Psoas muscle (tissue), 8 donors: ENCODE results near the gene CFDP1. TPM values are rescaled to one million over a fixed set of nuclear protein-coding genes. Genes with fewer than 3 reads are reported as not detected.

Source experiments
- ATAC-seq, 4 donors: fragments of 200-7000 bp; cut with Tn5 transposase; one replicate each; pipeline ENCODE4 v1.9.1; 2020; ENCODE audit warnings: moderate library complexity in 3 of 4, mild to moderate bottlenecking in 2 of 4
- DNase-seq, 2 donors: peaks; one replicate each; pipeline ENCODE4 v3.0.0-alpha.2; 2020
- H3K27ac ChIP-seq: fragments of 200-600 bp; one replicate; pipeline ENCODE4 v1.8.0; 2022
- H3K27me3 ChIP-seq, 3 donors: fragments of 200-600 bp in 1 of 3; one replicate each; pipeline versions ENCODE4 v1.6.1 to v1.8.0; 2013 to 2022; ENCODE audit warnings: low read length in 2 of 3, mild to moderate bottlenecking in 2 of 3, moderate library complexity in 1 of 3; ENCODE audit not compliant: insufficient read depth in 3 of 3
- H3K36me3 ChIP-seq, 2 donors: fragments of 200-600 bp in 1 of 2; one replicate each; pipeline versions ENCODE4 v1.6.1 to v1.8.0; 2013 to 2022; ENCODE audit warnings: low read depth in 1 of 2, mild to moderate bottlenecking in 1 of 2, moderate library complexity in 1 of 2; ENCODE audit not compliant: insufficient read depth in 1 of 2
- H3K4me1 ChIP-seq: fragments of 200-600 bp; one replicate; pipeline ENCODE4 v1.8.0; 2022
- H3K4me3 ChIP-seq: fragments of 200-600 bp; one replicate; pipeline ENCODE4 v1.8.0; 2022; ENCODE audit warnings: mild to moderate bottlenecking
- H3K9me3 ChIP-seq: fragments of 200-600 bp; one replicate; pipeline ENCODE4 v1.8.0; 2022
- WGBS, 3 donors: extraction: QIAGEN DNeasy Blood & Tissue Kit; methylation state at CpG; one replicate each; pipeline versions ENCODE4 v1.1.6 to v1.1.7; 2013; 5-methylcytosine and 5-hydroxymethylcytosine counted together
- intact Hi-C, 2 donors: fragments of 100-400 bp; cut with DNase I; formaldehyde crosslinking; loops; one replicate each; pipeline versions ENCODE4 v1.11.0 to v1.14.2; 2022
- polyA plus RNA-seq, 3 donors: library from polyadenylated mRNA; stranded (reverse); fragments of 200-250 nt; gene quantifications; one replicate each; pipeline ENCODE4 v1.2.3, GENCODE V29; 2013
- total RNA-seq, 4 donors: library from RNA; stranded (reverse); fragmentation: NEBNext Ultra II Directional in 2 of 4; extraction: Animal tissue kit (Norgen Biotek cat#: 25700) in 2 of 4; gene quantifications; one replicate each; pipeline versions ENCODE4 v1.2.1 to v1.2.4, GENCODE V29; 2021 to 2023
- TF ChIP-seq, protein P1 (sequence below): fragments of 200-600 bp; IDR thresholded peaks from one replicate; pipeline ENCODE4 v1.8.0; 2022; ENCODE audit warnings: antibody characterized with exemption
- donor health status: healthy with polysubstance abuse.
- donor health status: DM: no; HTN: no; CAD: no; lungs with moderate emphysema.
- donor health status: Bipolar disorder and iron deficiency.
- donor health status: healthy.
- donor health status: DM: yes; HTN: yes; CAD: no.
- donor health status: DM: no; HTN: no; CAD: no.
- donor health status: DM: no; HTN: no; CAD: no.
- donor health status: DM: yes; HTN: yes; CAD: no.

The CFDP1 gene
- total and polyA plus RNA-seq, 7 donors, result 16.6 to 78.2 (median 21.9) TPM

DNA sequence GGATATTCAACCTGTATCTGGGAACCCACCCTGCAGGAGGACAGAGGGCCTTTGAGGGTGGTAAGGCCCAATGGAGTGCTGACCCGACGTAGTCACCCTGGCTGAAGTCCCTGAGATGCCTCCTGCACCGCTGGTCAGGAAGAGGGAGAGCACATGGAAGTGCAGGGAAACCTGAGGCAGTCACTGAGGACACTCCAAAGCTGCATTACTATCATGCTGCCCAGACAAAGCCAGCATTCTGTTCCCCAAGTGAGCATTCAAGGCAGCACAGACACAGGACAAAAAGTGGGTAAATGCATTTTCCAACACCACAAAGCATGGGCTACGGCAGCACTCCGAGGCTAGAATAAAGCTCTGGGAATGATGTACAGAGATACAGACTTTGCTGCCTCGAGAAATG lies 135.0 kb downstream of the CFDP1 start:
- no peak for DNase-seq
- TF ChIP-seq, protein P1, sequence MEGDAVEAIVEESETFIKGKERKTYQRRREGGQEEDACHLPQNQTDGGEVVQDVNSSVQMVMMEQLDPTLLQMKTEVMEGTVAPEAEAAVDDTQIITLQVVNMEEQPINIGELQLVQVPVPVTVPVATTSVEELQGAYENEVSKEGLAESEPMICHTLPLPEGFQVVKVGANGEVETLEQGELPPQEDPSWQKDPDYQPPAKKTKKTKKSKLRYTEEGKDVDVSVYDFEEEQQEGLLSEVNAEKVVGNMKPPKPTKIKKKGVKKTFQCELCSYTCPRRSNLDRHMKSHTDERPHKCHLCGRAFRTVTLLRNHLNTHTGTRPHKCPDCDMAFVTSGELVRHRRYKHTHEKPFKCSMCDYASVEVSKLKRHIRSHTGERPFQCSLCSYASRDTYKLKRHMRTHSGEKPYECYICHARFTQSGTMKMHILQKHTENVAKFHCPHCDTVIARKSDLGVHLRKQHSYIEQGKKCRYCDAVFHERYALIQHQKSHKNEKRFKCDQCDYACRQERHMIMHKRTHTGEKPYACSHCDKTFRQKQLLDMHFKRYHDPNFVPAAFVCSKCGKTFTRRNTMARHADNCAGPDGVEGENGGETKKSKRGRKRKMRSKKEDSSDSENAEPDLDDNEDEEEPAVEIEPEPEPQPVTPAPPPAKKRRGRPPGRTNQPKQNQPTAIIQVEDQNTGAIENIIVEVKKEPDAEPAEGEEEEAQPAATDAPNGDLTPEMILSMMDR, result no peak
- 81 to 86% (median 83%) methylated on average over 6 of the region's 6 CpGs for WGBS, 3 donors
- Histone ChIP-seq H3K4me3 (no peak overlapping the region), H3K36me3 (peaks cover 5 to 60% of the 10 kb centered on the region in 2 donors), H3K9me3 (no peaks in the 10 kb centered on the region), H3K27me3 (no peaks in the 10 kb centered on the region), H3K27ac (no peak overlapping the region), H3K4me1 (peaks cover 6% of the 10 kb centered on the region)
- ATAC-seq, result no peak
- intact Hi-C loops, result no loop called here

DNA sequence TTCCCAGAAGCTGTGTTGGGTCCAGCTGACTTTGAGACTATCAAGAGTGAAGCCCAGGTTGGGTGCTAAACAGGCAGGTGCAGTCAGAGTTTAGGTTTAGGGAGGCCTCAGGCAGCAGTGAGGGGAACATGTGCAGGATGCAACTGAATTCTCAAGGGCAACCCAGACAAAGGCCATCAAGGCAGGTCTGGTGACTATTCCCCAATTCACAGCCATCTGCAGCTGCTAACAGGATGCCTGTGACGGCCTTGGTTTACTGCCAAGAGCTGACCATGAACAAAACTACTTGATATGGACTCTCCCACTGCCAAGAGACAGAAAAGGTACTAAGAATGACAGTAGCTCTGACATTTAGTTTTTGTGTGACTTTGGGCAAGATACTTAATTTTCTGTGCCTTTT lies 136.7 kb downstream of the CFDP1 start:
- WGBS, 3 donors, result 25 to 44% (median 28%) methylated on average over 1 of the region's 1 CpG
- peak; percentile 63 to 82 (median 66) for ATAC-seq
- Histone ChIP-seq H3K4me3 (no peak overlapping the region), H3K36me3 (peaks cover 2 to 66% of the 10 kb centered on the region in 2 donors), H3K9me3 (no peaks in the 10 kb centered on the region), H3K27me3 (no peaks in the 10 kb centered on the region), H3K4me1 (peaks cover 6% of the 10 kb centered on the region), H3K27ac (peak overlapping the region; percentile 30)
- DNase-seq, result no peak
- TF ChIP-seq, protein P1, result no peak
- intact Hi-C loops, result no loop called here

DNA sequence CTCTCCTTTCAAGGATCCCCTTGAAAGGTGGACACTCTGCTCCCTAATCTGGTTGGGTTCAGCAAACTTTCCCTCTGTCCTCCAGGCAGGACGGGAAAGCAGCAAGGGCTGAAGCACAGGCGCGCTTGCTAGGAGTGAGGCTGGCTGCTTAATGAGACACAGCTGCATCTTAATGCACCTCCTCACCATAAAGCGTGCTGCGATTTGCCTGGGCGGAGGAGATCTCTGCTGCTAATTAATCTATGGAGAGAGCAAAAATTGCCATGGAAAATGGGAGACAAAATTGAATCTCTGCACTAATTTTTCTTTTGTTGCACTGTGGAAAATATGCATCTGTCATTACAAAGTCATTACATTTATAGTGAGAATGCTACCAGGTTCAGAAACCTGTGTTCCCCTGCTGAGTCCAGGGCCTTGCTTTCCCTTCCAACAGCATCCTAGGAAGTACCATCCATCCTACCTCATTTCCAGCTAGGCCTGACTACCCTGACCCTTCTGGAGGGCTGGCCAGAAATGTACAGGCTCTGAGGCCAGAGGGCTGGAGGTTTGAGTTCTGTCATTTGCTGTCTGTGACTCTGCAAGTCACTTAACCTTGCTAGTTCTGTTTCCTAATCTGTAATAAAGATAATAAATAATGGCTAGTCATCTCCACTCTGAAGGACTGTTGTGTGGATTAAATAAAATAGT lies 138.4 kb downstream of the CFDP1 start:
- no peaks in the 10 kb centered on the region for H3K27me3 ChIP-seq
- WGBS, 3 donors, result 90 to 95% (median 92%) methylated on average over 6 of the region's 6 CpGs
- ATAC-seq, result no peak
- peaks cover 0 to 56% of the 10 kb centered on the region in 2 donors for H3K36me3 ChIP-seq
- TF ChIP-seq, protein P1, result no peak
- H3K9me3 ChIP-seq, result no peaks in the 10 kb centered on the region
- DNase-seq, result no peak
- H3K4me3 ChIP-seq, result no peak overlapping the region
- H3K4me1 ChIP-seq, result peaks cover 6% of the 10 kb centered on the region
- H3K27ac ChIP-seq, result no peak overlapping the region
- intact Hi-C loops, result no loop called here

DNA sequence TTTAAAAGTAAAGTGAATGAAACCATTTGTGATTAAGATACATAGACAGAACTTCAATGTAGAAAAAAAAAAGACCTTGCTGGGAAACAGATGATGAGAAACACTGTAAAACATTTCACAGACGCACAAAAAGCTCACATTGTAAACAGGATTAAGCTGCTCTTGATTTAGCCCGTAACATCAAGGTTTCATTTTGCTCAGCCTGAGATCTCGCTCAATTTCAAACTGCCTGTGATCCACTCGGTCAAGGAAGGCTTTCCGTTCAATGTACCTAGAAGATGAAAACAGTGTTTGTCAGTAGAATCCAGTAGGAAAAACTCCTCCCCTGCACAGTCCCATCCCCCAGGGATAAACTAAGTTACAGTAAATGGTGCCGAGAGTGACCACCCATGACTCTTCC lies 139.5 kb downstream of the CFDP1 start:
- Histone ChIP-seq H3K4me3 (no peak overlapping the region), H3K4me1 (peaks cover 10% of the 10 kb centered on the region), H3K9me3 (no peaks in the 10 kb centered on the region), H3K36me3 (peaks cover 0 to 50% of the 10 kb centered on the region in 2 donors), H3K27ac (no peak overlapping the region), H3K27me3 (no peaks in the 10 kb centered on the region)
- intact Hi-C loops, result no loop called here
- DNase-seq, result no peak
- WGBS, 3 donors, result 91 to 97% (median 94%) methylated on average over 6 of the region's 6 CpGs
- no peak for ATAC-seq
- TF ChIP-seq, protein P1, result no peak

DNA sequence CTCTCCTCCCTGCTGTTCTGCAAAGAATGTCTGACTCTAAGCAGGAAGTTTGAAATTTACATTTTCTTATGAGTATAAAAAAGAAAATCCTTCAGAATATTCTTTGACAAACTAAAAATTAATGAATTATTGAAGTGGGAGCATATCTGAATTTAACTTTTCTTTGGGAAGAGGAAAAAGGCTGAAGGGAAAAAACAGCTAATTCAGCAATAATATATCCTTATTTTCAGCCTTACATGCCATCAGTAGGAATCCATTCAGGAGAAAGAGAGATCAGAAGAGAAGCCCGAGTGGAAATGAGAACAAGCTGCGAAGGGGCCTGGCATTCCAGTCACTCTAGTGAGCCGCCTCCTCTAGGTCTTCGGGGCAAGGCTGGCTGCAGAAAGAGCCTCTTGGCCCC lies 140.1 kb downstream of the CFDP1 start:
- H3K4me3 ChIP-seq, result no peak overlapping the region
- H3K27me3 ChIP-seq, result no peaks in the 10 kb centered on the region
- peaks cover 12% of the 10 kb centered on the region for H3K4me1 ChIP-seq
- H3K27ac ChIP-seq, result no peak overlapping the region
- ATAC-seq, result no peak
- intact Hi-C loops, result no loop called here
- DNase-seq, result no peak
- H3K9me3 ChIP-seq, result no peaks in the 10 kb centered on the region
- H3K36me3 ChIP-seq, result peaks cover 0 to 44% of the 10 kb centered on the region in 2 donors
- WGBS, 3 donors, result 83 to 95% (median 95%) methylated on average over 4 of the region's 4 CpGs
- TF ChIP-seq, protein P1, result no peak
